Tibial nerve (tissue), 4 donors: ENCODE measurements around the gene NUP210. TPM values are rescaled to one million over a fixed set of nuclear protein-coding genes. Genes with fewer than 3 reads are reported as not detected.

Experiments
- DNase-seq, 2 donors: peaks; one replicate each; pipeline ENCODE4 v3.0.0-alpha.2; 2019; ENCODE audit warnings: low spot score in 2 of 2
- H3K27ac ChIP-seq, 4 donors: fragments of 200-600 bp; sonication (generic) in 3 of 4; one replicate each; pipeline ENCODE4 v1.5.1; 2017 to 2019; ENCODE audit warnings: mild to moderate bottlenecking in 1 of 4
- H3K27me3 ChIP-seq, 2 donors: fragments of 200-600 bp; sonication (generic) in 1 of 2; one replicate each; pipeline versions ENCODE4 v1.5.1 to v1.6.0; 2017 to 2019
- H3K36me3 ChIP-seq, 3 donors: fragments of 200-600 bp; sonication (generic); one replicate each; pipeline ENCODE4 v1.5.1; 2018 to 2019
- H3K4me1 ChIP-seq, 4 donors: fragments of 200-600 bp; sonication (generic) in 3 of 4; one replicate each; pipeline ENCODE4 v1.5.1; 2017 to 2019
- H3K4me3 ChIP-seq, 4 donors: fragments of 200-600 bp; sonication (generic) in 3 of 4; one replicate each; pipeline ENCODE4 v1.5.1; 2017 to 2019; ENCODE audit warnings: mild to moderate bottlenecking in 1 of 4, moderate library complexity in 1 of 4
- H3K9me3 ChIP-seq, 4 donors: fragments of 200-600 bp; sonication (generic) in 3 of 4; one replicate each; pipeline ENCODE4 v1.5.1; 2017 to 2019
- EP300 ChIP-seq, 2 donors: sonication (generic); formaldehyde crosslinking; IDR thresholded peaks; one replicate each; pipeline ENCODE4 v1.6.1; 2017; ENCODE audit warnings: antibody characterized with exemption in 2 of 2, mild to moderate bottlenecking in 1 of 2
- POLR2A ChIP-seq, 2 donors: fragments of 450-650 bp; IDR thresholded peaks; one replicate each; pipeline ENCODE4 v1.6.1; 2017; ENCODE audit warnings: antibody characterized with exemption in 2 of 2, mild to moderate bottlenecking in 2 of 2, moderate library complexity in 2 of 2
- WGBS, 2 donors: methylation state at CpG; one replicate each; pipeline ENCODE4 v1.1.5; 2018; 5-methylcytosine and 5-hydroxymethylcytosine counted together
- total RNA-seq, 4 donors: library from RNA; depleted of rRNA; stranded (reverse); fragments of >200 nt; gene quantifications; one replicate each; pipeline ENCODE4 v1.1.0, GENCODE V29; 2016
- TF ChIP-seq, protein P1 (sequence below), 5 experiments: fragments of 200-600 bp in 3 of 5; fragments of 450-650 bp in 2 of 5; sonication (generic) in 3 of 5; IDR thresholded peaks; one replicate each; pipeline ENCODE4 v1.5.1; 2016 to 2019; ENCODE audit warnings: antibody characterized with exemption in 5 of 5, mild to moderate bottlenecking in 3 of 5, moderate library complexity in 2 of 5

NUP210 gene
- total RNA-seq, 4 donors from 2014 or later, result 1.3 to 9.3 (median 2.0) TPM

DNA sequence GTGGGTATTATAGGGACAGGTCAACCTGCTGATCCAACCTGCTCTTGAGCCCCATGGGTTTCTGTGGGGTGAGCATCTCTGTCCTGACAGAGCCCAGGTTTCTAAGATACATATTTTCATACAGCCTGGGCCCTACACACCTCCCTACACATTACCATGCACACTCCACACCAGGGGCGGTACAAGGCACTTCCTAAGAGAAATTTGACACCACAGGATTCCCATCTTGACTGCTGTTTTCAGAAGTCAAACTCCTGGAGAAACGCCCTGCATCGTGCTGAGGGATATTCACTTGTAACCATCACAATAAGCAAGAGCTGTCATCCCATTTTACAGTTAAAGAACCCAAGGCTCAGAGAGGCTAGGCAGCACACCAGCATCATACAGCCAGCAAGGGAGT is 50.1 kb downstream of the NUP210 start:
- peaks cover 0 to 58% (median 0%) of the 10 kb centered on the region in 3 donors for H3K36me3 ChIP-seq
- no peak for DNase-seq
- H3K4me1 ChIP-seq, result no peaks in the 10 kb centered on the region
- H3K27ac ChIP-seq, result no peak overlapping the region
- no peaks in the 10 kb centered on the region for H3K9me3 ChIP-seq
- WGBS, 2 donors, result 58 to 69% methylated on average over 3 of the region's 3 CpGs
- H3K27me3 ChIP-seq, result no peaks in the 10 kb centered on the region
- TF ChIP-seq EP300 (IDR thresholded peaks at IDR 0.05) (no peak), POLR2A (IDR thresholded peaks at IDR 0.05) (no peak)
- TF ChIP-seq, protein P1, sequence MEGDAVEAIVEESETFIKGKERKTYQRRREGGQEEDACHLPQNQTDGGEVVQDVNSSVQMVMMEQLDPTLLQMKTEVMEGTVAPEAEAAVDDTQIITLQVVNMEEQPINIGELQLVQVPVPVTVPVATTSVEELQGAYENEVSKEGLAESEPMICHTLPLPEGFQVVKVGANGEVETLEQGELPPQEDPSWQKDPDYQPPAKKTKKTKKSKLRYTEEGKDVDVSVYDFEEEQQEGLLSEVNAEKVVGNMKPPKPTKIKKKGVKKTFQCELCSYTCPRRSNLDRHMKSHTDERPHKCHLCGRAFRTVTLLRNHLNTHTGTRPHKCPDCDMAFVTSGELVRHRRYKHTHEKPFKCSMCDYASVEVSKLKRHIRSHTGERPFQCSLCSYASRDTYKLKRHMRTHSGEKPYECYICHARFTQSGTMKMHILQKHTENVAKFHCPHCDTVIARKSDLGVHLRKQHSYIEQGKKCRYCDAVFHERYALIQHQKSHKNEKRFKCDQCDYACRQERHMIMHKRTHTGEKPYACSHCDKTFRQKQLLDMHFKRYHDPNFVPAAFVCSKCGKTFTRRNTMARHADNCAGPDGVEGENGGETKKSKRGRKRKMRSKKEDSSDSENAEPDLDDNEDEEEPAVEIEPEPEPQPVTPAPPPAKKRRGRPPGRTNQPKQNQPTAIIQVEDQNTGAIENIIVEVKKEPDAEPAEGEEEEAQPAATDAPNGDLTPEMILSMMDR (IDR thresholded peaks at IDR 0.05), result no peak
- no peak overlapping the region for H3K4me3 ChIP-seq

DNA sequence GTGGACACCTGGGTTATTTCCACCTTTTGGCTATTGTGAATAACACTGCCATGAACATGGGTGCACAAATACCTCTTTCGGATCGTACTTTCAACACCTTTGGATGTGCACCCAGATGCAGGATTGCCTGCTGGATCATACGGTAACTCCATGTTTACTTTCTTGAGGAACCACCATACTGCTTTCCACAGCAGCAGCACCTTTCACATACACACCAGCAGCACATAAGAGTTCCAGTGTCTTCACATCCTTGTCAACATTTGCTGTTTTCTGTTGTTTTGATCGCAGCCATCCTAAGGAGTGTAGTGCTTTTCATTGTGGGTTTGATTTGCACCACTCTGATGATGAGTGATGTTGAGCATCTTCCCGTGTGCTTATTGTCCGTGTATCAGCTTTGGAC is 51.3 kb downstream of the NUP210 start:
- WGBS, 2 donors, result 96 to 97% methylated on average over 6 of the region's 6 CpGs
- Histone ChIP-seq H3K27ac (no peak overlapping the region), H3K27me3 (no peaks in the 10 kb centered on the region), H3K36me3 (peaks cover 0 to 50% (median 0%) of the 10 kb centered on the region in 3 donors), H3K9me3 (no peaks in the 10 kb centered on the region), H3K4me3 (no peak overlapping the region), H3K4me1 (no peaks in the 10 kb centered on the region)
- no peak for DNase-seq
- TF ChIP-seq POLR2A (IDR thresholded peaks at IDR 0.05) (no peak), EP300 (IDR thresholded peaks at IDR 0.05) (no peak)
- TF ChIP-seq, protein P1 (IDR thresholded peaks at IDR 0.05), result no peak

DNA sequence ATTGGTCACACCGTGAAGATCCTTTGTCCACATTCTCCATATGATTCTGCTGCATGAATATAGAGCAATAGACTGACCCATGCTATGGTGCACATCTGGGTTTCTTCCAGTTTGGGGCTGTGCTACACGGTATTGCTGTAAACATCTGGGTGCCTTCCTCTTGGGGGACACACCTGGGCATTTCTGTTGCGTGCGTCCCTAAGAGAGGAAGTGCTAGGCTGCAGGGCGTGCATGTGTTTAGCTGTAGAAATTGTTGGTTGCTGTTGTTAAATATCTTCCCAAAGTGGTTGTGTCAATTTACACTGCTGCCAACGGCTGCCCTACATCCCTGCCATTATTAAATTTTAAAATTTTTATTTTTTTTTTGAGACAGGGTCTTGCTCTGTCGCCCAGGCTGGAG is 52.4 kb downstream of the NUP210 start:
- Histone ChIP-seq H3K36me3 (peaks cover 0 to 40% (median 0%) of the 10 kb centered on the region in 3 donors), H3K27ac (no peak overlapping the region), H3K9me3 (no peaks in the 10 kb centered on the region), H3K4me1 (no peaks in the 10 kb centered on the region), H3K27me3 (no peaks in the 10 kb centered on the region), H3K4me3 (no peak overlapping the region)
- no peak for DNase-seq
- TF ChIP-seq, protein P1 (IDR thresholded peaks at IDR 0.05), result no peak
- TF ChIP-seq POLR2A (IDR thresholded peaks at IDR 0.05) (no peak), EP300 (IDR thresholded peaks at IDR 0.05) (no peak)
- WGBS, 2 donors, result 89 to 92% methylated on average over 7 of the region's 7 CpGs

DNA sequence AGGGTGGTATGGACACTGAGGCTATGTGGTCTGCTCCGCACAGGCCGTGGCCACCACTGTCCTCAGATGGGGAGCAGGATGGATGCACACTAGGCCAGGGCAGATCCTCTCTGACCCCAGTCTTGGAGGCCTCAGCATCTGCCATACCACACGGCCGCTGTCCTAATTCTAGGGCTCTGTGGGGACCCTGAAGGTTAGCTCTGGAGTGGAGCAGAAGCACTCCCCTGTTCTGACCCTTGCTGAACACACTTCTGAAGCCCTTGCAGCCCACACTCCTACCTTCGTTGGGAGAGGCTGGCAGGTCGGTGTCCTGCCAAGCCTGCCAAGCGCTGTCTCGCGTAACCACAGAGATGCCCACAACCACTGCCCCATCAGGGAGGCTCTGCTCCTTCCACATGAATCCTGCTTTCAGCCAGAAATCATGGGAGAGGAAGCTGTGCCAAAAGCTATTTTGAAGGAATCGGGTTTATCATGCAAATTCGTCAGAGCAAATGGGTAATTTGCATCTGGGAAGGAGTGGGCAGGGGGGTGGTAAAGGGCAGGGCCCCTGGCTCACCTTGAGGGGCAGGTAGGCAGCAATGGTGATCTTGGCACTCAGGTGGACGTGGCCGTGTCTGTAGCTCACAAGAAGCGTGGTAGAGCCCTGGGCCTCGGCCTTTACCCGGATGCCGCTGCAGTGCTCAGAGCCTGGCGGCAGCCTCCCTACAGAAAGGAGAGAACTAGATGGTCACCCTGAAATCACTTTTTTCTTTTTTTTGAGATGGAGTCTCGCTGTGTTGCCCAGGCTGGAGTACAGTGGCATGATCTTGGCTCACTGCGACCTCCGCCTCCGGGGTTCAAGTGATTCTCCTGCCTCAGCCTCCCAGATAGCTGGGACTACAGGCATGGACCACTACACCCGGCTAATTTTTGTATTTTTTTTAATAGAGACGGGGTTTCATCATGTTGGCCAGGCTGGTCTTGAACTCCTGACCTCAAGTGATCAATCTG is 54.4 kb downstream of the NUP210 start:
- Histone ChIP-seq H3K27ac (no peak overlapping the region), H3K36me3 (peaks cover 0 to 20% (median 0%) of the 10 kb centered on the region in 3 donors), H3K4me3 (no peak overlapping the region), H3K9me3 (no peaks in the 10 kb centered on the region), H3K27me3 (no peaks in the 10 kb centered on the region), H3K4me1 (no peaks in the 10 kb centered on the region)
- 91 to 94% methylated on average over 24 of the region's 24 CpGs for WGBS, 2 donors
- TF ChIP-seq EP300 (IDR thresholded peaks at IDR 0.05) (no peak), POLR2A (IDR thresholded peaks at IDR 0.05) (no peak)
- no peak for DNase-seq

DNA sequence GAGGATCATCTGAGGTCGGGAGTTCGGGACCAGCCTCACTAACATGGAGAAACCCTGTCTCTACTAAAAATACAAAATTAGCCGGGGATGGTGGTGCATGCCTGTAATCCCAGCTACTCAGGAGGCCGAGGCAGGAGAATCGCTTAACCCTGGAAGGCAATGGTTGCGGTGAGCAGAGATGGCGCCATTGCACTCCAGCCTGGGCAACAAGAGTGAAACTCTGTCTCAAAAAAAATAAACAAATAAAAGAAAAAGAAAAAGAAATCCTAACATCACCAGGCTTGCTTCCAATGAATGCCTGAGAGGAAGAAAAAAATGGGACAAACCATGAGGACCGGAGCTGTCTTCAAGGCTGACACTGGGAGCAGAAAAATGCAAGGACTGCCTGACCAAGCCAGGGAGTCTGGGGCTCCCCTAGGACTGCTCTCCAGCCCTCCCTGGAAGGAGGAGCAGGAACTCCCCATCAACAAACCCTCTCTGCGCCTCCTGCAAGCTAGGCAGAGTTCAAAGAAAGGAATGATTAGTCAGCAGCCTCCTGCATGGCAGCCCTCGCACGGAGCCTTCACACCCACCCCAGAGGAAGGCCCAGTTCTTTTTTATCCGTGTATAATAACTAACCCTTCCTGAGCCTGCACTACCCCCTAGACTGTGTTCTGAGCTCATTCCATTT is 55.4 kb downstream of the NUP210 start:
- H3K9me3 ChIP-seq, result no peaks in the 10 kb centered on the region
- peaks cover 0 to 17% (median 0%) of the 10 kb centered on the region in 3 donors for H3K36me3 ChIP-seq
- 68 to 73% methylated on average over 12 of the region's 12 CpGs for WGBS, 2 donors

More for the DNA sequence above, 55.4 kb downstream of the NUP210 start:
- Histone ChIP-seq H3K4me3 (no peak overlapping the region), H3K27ac (no peak overlapping the region), H3K4me1 (no peaks in the 10 kb centered on the region), H3K27me3 (no peaks in the 10 kb centered on the region)
- TF ChIP-seq, protein P1 (IDR thresholded peaks at IDR 0.05), result no peak
- TF ChIP-seq EP300 (IDR thresholded peaks at IDR 0.05), result no peak
- TF ChIP-seq POLR2A (IDR thresholded peaks at IDR 0.05), result no peak
- no peak for DNase-seq
